ENCODE data around the gene SLAIN2.

- TF ChIP-seq CTCF (conservative IDR thresholded peaks at IDR 0.05) = no peak
- TF ChIP-seq ZFX (IDR thresholded peaks at IDR 0.05) = no peak
These were observed 98.7 kb downstream of the SLAIN2 start for GRCh38 chr4:48439988-48440387.
